Keratinocyte (primary cell): ENCODE results near the gene ASB10. TPM values are rescaled to one million over a fixed set of nuclear protein-coding genes. Genes with fewer than 3 reads are reported as not detected.

ENCODE experiments used
- DNase-seq: peaks from one replicate; pipeline ENCODE4 v3.0.0-alpha.2; 2011; ENCODE audit warnings: low read depth, missing footprints, low spot score
- FAIRE-seq: peaks from 2 replicates; lab custom pipeline; 2011; peaks lifted over from hg19 to GRCh38; lab: Jason Lieb, UNC
- H2AFZ ChIP-seq: 2 replicates; pipeline ENCODE4 v1.6.0; 2012; ENCODE audit warnings: low read length, control low read depth, inconsistent platforms; ENCODE audit not compliant: control insufficient read depth
- H3K27ac ChIP-seq: 2 replicates; pipeline ENCODE4 v1.5.1; 2011; ENCODE audit warnings: low read length; ENCODE audit not compliant: control insufficient read depth, insufficient read depth
- H3K27me3 ChIP-seq: 3 replicates; pipeline ENCODE4 v1.6.0; 2011; ENCODE audit warnings: low read length; ENCODE audit not compliant: control insufficient read depth, insufficient read depth; ENCODE audit errors: extremely low read depth
- H3K36me3 ChIP-seq, 2 experiments: 2 replicates in 1 of 2; 3 replicates in 1 of 2; pipeline ENCODE4 v1.5.1; 2011; ENCODE audit warnings: low read length in 2 of 2, mild to moderate bottlenecking in 1 of 2; ENCODE audit not compliant: control insufficient read depth in 2 of 2, insufficient read depth in 2 of 2; ENCODE audit errors: extremely low read depth in 1 of 2
- H3K4me1 ChIP-seq: 3 replicates; pipeline ENCODE4 v1.5.1; 2011; ENCODE audit warnings: low read length; ENCODE audit not compliant: control insufficient read depth, insufficient read depth; ENCODE audit errors: extremely low read depth
- H3K4me2 ChIP-seq: 3 replicates; pipeline ENCODE4 v1.6.0; 2011; ENCODE audit warnings: low read depth, low read length; ENCODE audit not compliant: control insufficient read depth, insufficient read depth; ENCODE audit errors: extremely low read depth
- H3K4me3 ChIP-seq, 3 experiments: fragments of 200-600 bp in 1 of 3; sonication (generic) in 1 of 3; 2 replicates in 2 of 3; 3 replicates in 1 of 3; pipeline ENCODE4 v1.5.1; 2011 to 2016; ENCODE audit warnings: low read length in 3 of 3, mild to moderate bottlenecking in 3 of 3, control low read depth in 2 of 3, inconsistent platforms in 1 of 3, low read depth in 1 of 3, mixed read lengths in 1 of 3, mixed run types in 1 of 3, moderate library complexity in 1 of 3; ENCODE audit not compliant: control insufficient read depth in 2 of 3, insufficient read depth in 2 of 3; ENCODE audit errors: extremely low read depth in 1 of 3
- H3K79me2 ChIP-seq: 2 replicates; pipeline ENCODE4 v1.6.0; 2012; ENCODE audit warnings: low read length; ENCODE audit not compliant: control insufficient read depth, insufficient read depth
- H3K9ac ChIP-seq: 3 replicates; pipeline ENCODE4 v1.6.0; 2011; ENCODE audit warnings: low read length; ENCODE audit not compliant: control insufficient read depth, insufficient read depth; ENCODE audit errors: extremely low read depth
- H3K9me1 ChIP-seq: 3 replicates; pipeline ENCODE4 v1.6.0; 2011; ENCODE audit warnings: low read length; ENCODE audit not compliant: control insufficient read depth, insufficient read depth; ENCODE audit errors: extremely low read depth
- H3K9me3 ChIP-seq: 2 replicates; pipeline ENCODE4 v1.5.1; 2012; ENCODE audit warnings: low read depth, low read length; ENCODE audit not compliant: control insufficient read depth
- H4K20me1 ChIP-seq: 3 replicates; pipeline ENCODE4 v1.6.0; 2011; ENCODE audit warnings: low read length; ENCODE audit not compliant: control insufficient read depth, insufficient read depth; ENCODE audit errors: extremely low read depth
- EZH2 ChIP-seq: IDR thresholded peaks from one replicate; pipeline ENCODE4 v1.6.1; 2012; ENCODE audit warnings: inconsistent platforms, mild to moderate bottlenecking, low read length, moderate library complexity
- dilution Hi-C: fragments of 300-500 bp; cut with MboI; formaldehyde crosslinking; loops from one replicate; pipeline ENCODE4 v1.7.0; 2020; ENCODE audit warnings: low sequenced_read_pairs; ENCODE audit not compliant: extremely low pct_ligation_motif_present
- polyA plus RNA-seq, 5 experiments: library from polyadenylated mRNA; depleted of rRNA in 3 of 5; stranded (reverse) in 3 of 5; stranded (forward) in 1 of 5; unstranded in 1 of 5; fragments of >200 nt; gene quantifications; 1 replicate in 1 of 5; 2 replicates in 3 of 5; 3 replicates in 1 of 5; pipeline versions ENCODE4 v1.2.1 to v1.2.3, GENCODE V29; 2011 to 2012; ENCODE audit warnings: missing spikeins in 2 of 5, low read depth in 1 of 5, low replicate concordance in 1 of 5
- TF ChIP-seq, protein P1 (sequence below), 3 experiments: IDR thresholded peaks in 1 of 3; conservative IDR thresholded peaks in 1 of 3; optimal IDR thresholded peaks in 1 of 3; 2 replicates in 2 of 3; 3 replicates in 1 of 3; pipeline versions ENCODE3 to v1.5.1; 2011; ENCODE audit warnings: low read length in 3 of 3, mild to moderate bottlenecking in 3 of 3, moderate library complexity in 2 of 3, control low read depth in 1 of 3, inconsistent platforms in 1 of 3; ENCODE audit not compliant: insufficient read depth in 2 of 3; ENCODE audit errors: extremely low read depth in 1 of 3

Gene ASB10
- polyA plus RNA-seq, 1 donor (not counting 4 experiments of a cell fraction or from before 2014, with no cell fraction given), result not detected

DNA sequence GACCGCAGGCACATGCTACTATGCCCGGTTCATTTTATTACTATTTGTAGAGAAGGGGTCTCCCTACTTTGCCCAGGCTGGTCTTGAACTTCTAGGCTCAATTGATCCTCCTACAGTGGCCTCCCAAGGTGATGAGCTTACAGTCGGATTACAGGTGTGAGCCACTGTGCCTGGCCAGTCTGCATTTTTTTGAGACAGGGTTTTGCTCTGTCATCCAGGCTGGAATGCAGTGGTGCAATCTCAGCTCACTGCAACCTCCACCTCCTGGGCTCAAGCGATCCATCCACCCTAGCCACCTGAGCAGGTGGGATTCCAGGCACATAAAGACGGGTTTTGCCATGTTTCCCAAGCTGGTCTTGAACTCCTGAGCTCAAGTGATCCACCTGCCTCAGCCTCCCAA, 25.6 kb upstream of the ASB10 start:
- dilution Hi-C loops, result no loop called here
- Histone ChIP-seq H3K27me3 (peaks cover 2% of the 10 kb centered on the region), H3K4me3 (no peak overlapping the region), H3K36me3 (peaks cover 20 to 26% of the 10 kb centered on the region in 2 experiments), H3K4me2 (no peak overlapping the region), H4K20me1 (no peaks in the 10 kb centered on the region), H3K79me2 (no peaks in the 10 kb centered on the region), H2AFZ (no peak overlapping the region), H3K4me1 (no peaks in the 10 kb centered on the region), H3K9ac (no peak overlapping the region), H3K9me1 (peaks cover 2% of the 10 kb centered on the region), H3K27ac (no peak overlapping the region), H3K9me3 (no peaks in the 10 kb centered on the region)
- FAIRE-seq, result no peak
- TF ChIP-seq, protein P1, sequence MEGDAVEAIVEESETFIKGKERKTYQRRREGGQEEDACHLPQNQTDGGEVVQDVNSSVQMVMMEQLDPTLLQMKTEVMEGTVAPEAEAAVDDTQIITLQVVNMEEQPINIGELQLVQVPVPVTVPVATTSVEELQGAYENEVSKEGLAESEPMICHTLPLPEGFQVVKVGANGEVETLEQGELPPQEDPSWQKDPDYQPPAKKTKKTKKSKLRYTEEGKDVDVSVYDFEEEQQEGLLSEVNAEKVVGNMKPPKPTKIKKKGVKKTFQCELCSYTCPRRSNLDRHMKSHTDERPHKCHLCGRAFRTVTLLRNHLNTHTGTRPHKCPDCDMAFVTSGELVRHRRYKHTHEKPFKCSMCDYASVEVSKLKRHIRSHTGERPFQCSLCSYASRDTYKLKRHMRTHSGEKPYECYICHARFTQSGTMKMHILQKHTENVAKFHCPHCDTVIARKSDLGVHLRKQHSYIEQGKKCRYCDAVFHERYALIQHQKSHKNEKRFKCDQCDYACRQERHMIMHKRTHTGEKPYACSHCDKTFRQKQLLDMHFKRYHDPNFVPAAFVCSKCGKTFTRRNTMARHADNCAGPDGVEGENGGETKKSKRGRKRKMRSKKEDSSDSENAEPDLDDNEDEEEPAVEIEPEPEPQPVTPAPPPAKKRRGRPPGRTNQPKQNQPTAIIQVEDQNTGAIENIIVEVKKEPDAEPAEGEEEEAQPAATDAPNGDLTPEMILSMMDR (optimal IDR thresholded peaks at IDR 0.05 in 1 of 3, IDR thresholded peaks at IDR 0.05 in 1 of 3, conservative IDR thresholded peaks at IDR 0.05 in 1 of 3; ENCODE audit: extremely low read depth in 1 of 3, insufficient read depth in 2 of 3, low read length in 3 of 3), result no peak
- no peak for TF ChIP-seq EZH2
- DNase-seq, result no peak

DNA sequence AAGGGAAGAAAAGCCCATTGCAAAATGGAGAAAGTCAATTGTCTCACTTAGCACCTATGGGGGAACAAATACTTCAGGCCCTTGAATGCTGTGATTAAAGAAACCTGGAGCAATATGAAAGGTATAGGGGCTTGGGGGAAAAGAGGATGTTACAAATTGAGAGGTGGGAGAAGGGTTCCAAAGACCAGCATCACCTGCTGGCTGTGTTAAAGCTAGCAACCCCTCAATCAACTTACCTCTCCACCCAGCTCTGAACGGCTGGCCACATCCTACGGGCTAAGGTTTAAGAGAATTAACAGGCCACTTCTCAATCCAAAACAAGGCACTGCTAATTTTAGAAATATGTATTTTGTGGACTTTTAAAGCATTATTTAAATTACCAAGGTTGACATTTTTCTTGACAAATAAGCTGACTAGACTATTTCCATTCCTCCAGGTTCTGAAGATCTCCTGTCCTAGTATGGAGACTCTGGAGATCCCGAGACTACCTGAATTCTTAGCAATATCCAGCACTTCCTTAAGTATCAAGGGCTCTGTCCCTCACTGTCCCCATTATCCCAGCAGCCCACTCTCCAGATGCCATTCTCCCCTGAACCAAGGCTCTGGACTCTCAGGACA, 24.2 kb upstream of the ASB10 start:
- FAIRE-seq, result no peak
- dilution Hi-C loops, result no loop called here

More for the DNA sequence above, 24.2 kb upstream of the ASB10 start:
- Histone ChIP-seq H3K9ac (no peak overlapping the region), H4K20me1 (no peaks in the 10 kb centered on the region), H2AFZ (no peak overlapping the region), H3K4me1 (no peaks in the 10 kb centered on the region), H3K4me2 (no peak overlapping the region), H3K27ac (no peak overlapping the region), H3K4me3 (no peak overlapping the region), H3K27me3 (peaks cover 2% of the 10 kb centered on the region), H3K79me2 (no peaks in the 10 kb centered on the region), H3K9me3 (no peaks in the 10 kb centered on the region), H3K36me3 (peaks cover 19 to 22% of the 10 kb centered on the region in 2 experiments), H3K9me1 (peaks cover 2% of the 10 kb centered on the region)
- TF ChIP-seq EZH2, result no peak
- TF ChIP-seq, protein P1 (optimal IDR thresholded peaks at IDR 0.05 in 1 of 3, IDR thresholded peaks at IDR 0.05 in 1 of 3, conservative IDR thresholded peaks at IDR 0.05 in 1 of 3; ENCODE audit: extremely low read depth in 1 of 3, insufficient read depth in 2 of 3, low read length in 3 of 3), result no peak
- DNase-seq, result no peak
